CD14-positive monocyte (primary cell): ENCODE data around the gene SPCS3. TPM values are rescaled to one million over a fixed set of nuclear protein-coding genes. Genes with fewer than 3 reads are reported as not detected.

Source experiments
- DNase-seq, 3 donors: peaks; one replicate each; pipeline ENCODE4 v3.0.0-alpha.2; 2011 to 2022
- H2AFZ ChIP-seq: 2 replicates; pipeline ENCODE4 v1.6.0; 2012; ENCODE audit warnings: mild to moderate bottlenecking, low read depth, low read length, inconsistent platforms; ENCODE audit not compliant: insufficient read depth, poor library complexity, severe bottlenecking
- H3K27ac ChIP-seq, 2 donors: 1 replicate in 1 of 2; 2 replicates in 1 of 2; pipeline ENCODE4 v1.5.1; 2012 to 2013; ENCODE audit warnings: low read length in 2 of 2, control low read depth in 1 of 2, inconsistent platforms in 1 of 2, low read depth in 1 of 2, mild to moderate bottlenecking in 1 of 2
- H3K27me3 ChIP-seq, 2 donors: one replicate each; pipeline versions ENCODE4 v1.6.0 to v1.6.1; 2011 to 2013; ENCODE audit warnings: low read length in 2 of 2; ENCODE audit not compliant: control insufficient read depth in 2 of 2, insufficient read depth in 2 of 2
- H3K36me3 ChIP-seq, 2 donors: replicated peaks in 1 of 2; 1 replicate in 1 of 2; 2 replicates in 1 of 2; pipeline versions ENCODE4 v1.5.1 to v1.6.1; 2012 to 2013; ENCODE audit warnings: low read length in 2 of 2, control low read depth in 1 of 2, inconsistent platforms in 1 of 2, mild to moderate bottlenecking in 1 of 2; ENCODE audit not compliant: insufficient read depth in 2 of 2, control insufficient read depth in 1 of 2
- H3K4me1 ChIP-seq, 2 donors: 1 replicate in 1 of 2; 2 replicates in 1 of 2; pipeline versions ENCODE4 v1.5.1 to v1.6.1; 2012 to 2013; ENCODE audit warnings: low read length in 2 of 2, control low read depth in 1 of 2, inconsistent platforms in 1 of 2, mild to moderate bottlenecking in 1 of 2, moderate library complexity in 1 of 2; ENCODE audit not compliant: insufficient read depth in 2 of 2, control insufficient read depth in 1 of 2
- H3K4me2 ChIP-seq: replicated peaks from 2 replicates; pipeline ENCODE3; 2012; ENCODE audit warnings: low read length, moderate library complexity, mild to moderate bottlenecking; ENCODE audit not compliant: poor library complexity, severe bottlenecking; ENCODE audit errors: extremely low read depth
- H3K4me3 ChIP-seq, 3 experiments: fragments of 200-600 bp in 1 of 3; sonication (generic) in 1 of 3; replicated peaks in 1 of 3; 1 replicate in 2 of 3; 2 replicates in 1 of 3; pipeline ENCODE4 v1.5.1; 2011 to 2013; ENCODE audit warnings: low read length in 3 of 3, mild to moderate bottlenecking in 3 of 3, control low read depth in 2 of 3, low read depth in 2 of 3, inconsistent platforms in 1 of 3, moderate library complexity in 1 of 3
- H3K79me2 ChIP-seq: 2 replicates; pipeline ENCODE4 v1.6.0; 2012; ENCODE audit warnings: mild to moderate bottlenecking, control low read depth, inconsistent platforms, low read length, moderate library complexity; ENCODE audit not compliant: insufficient read depth
- H3K9ac ChIP-seq: 2 replicates; pipeline ENCODE4 v1.6.0; 2017; ENCODE audit warnings: low read length, mild to moderate bottlenecking; ENCODE audit not compliant: insufficient read depth, poor library complexity, severe bottlenecking
- H3K9me3 ChIP-seq, 2 donors: replicated peaks in 1 of 2; 1 replicate in 1 of 2; 2 replicates in 1 of 2; pipeline versions ENCODE4 v1.5.1 to v1.6.1; 2012 to 2013; ENCODE audit warnings: low read length in 2 of 2, control low read depth in 1 of 2; ENCODE audit not compliant: control insufficient read depth in 1 of 2, insufficient read depth in 1 of 2
- H4K20me1 ChIP-seq: 2 replicates; pipeline ENCODE4 v1.6.0; 2012; ENCODE audit warnings: mild to moderate bottlenecking, low read length, control low read depth, moderate library complexity; ENCODE audit not compliant: insufficient read depth
- H3K27ac Mint-ChIP-seq, 7 donors: one replicate each; pipeline ENCODE4 v1.8.0; 2020; ENCODE audit warnings: mild to moderate bottlenecking in 7 of 7, mixed read lengths in 7 of 7, moderate library complexity in 6 of 7, inconsistent platforms in 2 of 7
- H3K27me3 Mint-ChIP-seq, 3 donors: one replicate each; pipeline ENCODE4 v1.8.0; 2021 to 2022; ENCODE audit warnings: low read depth in 3 of 3, mild to moderate bottlenecking in 3 of 3, mixed read lengths in 3 of 3, moderate library complexity in 3 of 3, inconsistent platforms in 1 of 3
- H3K36me3 Mint-ChIP-seq, 2 donors: one replicate each; pipeline ENCODE4 v1.8.0; 2020; ENCODE audit warnings: mixed read lengths in 2 of 2, inconsistent platforms in 1 of 2, mild to moderate bottlenecking in 1 of 2
- H3K4me1 Mint-ChIP-seq: one replicate; pipeline ENCODE4 v1.8.0; 2020; ENCODE audit warnings: mild to moderate bottlenecking, mixed read lengths
- H3K4me3 Mint-ChIP-seq, 2 donors: one replicate each; pipeline ENCODE4 v1.8.0; 2020; ENCODE audit warnings: mild to moderate bottlenecking in 2 of 2, mixed read lengths in 2 of 2, moderate library complexity in 1 of 2
- H3K9me3 Mint-ChIP-seq, 7 donors: one replicate each; pipeline ENCODE4 v1.8.0; 2020 to 2022; ENCODE audit warnings: mixed read lengths in 7 of 7, mild to moderate bottlenecking in 6 of 7, moderate library complexity in 6 of 7, inconsistent platforms in 2 of 7
- CTCF ChIP-seq: fragments of 200-600 bp; IDR thresholded peaks from one replicate; pipeline ENCODE4 v1.8.0; 2022; ENCODE audit warnings: antibody characterized with exemption, mild to moderate bottlenecking
- WGBS: methylation state at CpG from one replicate; pipeline ENCODE4 v1.1.5; 2013; ENCODE audit warnings: missing lambda C conversion rate; ENCODE audit not compliant: insufficient coverage; 5-methylcytosine and 5-hydroxymethylcytosine counted together
- intact Hi-C, 2 donors: fragments of 100-400 bp; cut with micrococcal nuclease; formaldehyde crosslinking; loops; one replicate each; pipeline versions ENCODE4 v1.15.0 to v1.15.1; 2023
- polyA plus RNA-seq, 3 donors: library from polyadenylated mRNA; depleted of rRNA in 1 of 3; unstranded in 2 of 3; stranded (reverse) in 1 of 3; fragments of 300-500 nt in 2 of 3; fragments of >200 nt in 1 of 3; fragmentation: Illumina TruSeq in 2 of 3; gene quantifications; 1 replicate in 2 of 3; 2 replicates in 1 of 3; pipeline ENCODE4 v1.2.3, GENCODE V29; 2012 to 2021

Gene SPCS3
- polyA plus RNA-seq, 3 donors = 50.4 to 112 (median 107) TPM

- Histone ChIP-seq H3K4me1 (no peaks in the 10 kb centered on the region), H3K79me2 (no peaks in the 10 kb centered on the region), H3K36me3 (no peaks in the 10 kb centered on the region), H3K9ac (no peak overlapping the region), H3K4me3 (no peak overlapping the region), H3K4me2 (no peak overlapping the region), H2AFZ (no peak overlapping the region), H3K27ac (no peak overlapping the region), H3K9me3 (no peaks in the 10 kb centered on the region), H3K27me3 (no peaks in the 10 kb centered on the region), H4K20me1 (no peaks in the 10 kb centered on the region)
- no peak for TF ChIP-seq CTCF
- WGBS = 80% methylated on average over 3 of the region's 3 CpGs
- Mint-ChIP-seq H3K27ac (no peak overlapping the region), H3K4me1 (no peaks in the 10 kb centered on the region), H3K4me3 (no peak overlapping the region), H3K36me3 (no peaks in the 10 kb centered on the region), H3K9me3 (peaks cover 0 to 7% (median 0%) of the 10 kb centered on the region in 7 donors), H3K27me3 (peaks cover 0 to 5% (median 2%) of the 10 kb centered on the region in 3 donors)
- no peak for DNase-seq
- intact Hi-C loops = no loop called here
Measured at GRCh38 chr4:176286728-176287127, 33.0 kb upstream of the SPCS3 start.

GRCh38 chr4:176287546-176287945 lies 32.2 kb upstream of the SPCS3 start:
- no peak overlapping the region for H3K27ac Mint-ChIP-seq
- peaks cover 0 to 5% (median 0%) of the 10 kb centered on the region in 7 donors for H3K9me3 Mint-ChIP-seq
- Histone ChIP-seq H3K9me3 (no peaks in the 10 kb centered on the region), H4K20me1 (no peaks in the 10 kb centered on the region), H3K27me3 (no peaks in the 10 kb centered on the region), H3K79me2 (no peaks in the 10 kb centered on the region), H3K4me3 (no peak overlapping the region), H3K4me1 (no peaks in the 10 kb centered on the region), H2AFZ (no peak overlapping the region), H3K27ac (no peak overlapping the region), H3K9ac (no peak overlapping the region), H3K36me3 (no peaks in the 10 kb centered on the region), H3K4me2 (no peak overlapping the region)
- no peak overlapping the region for H3K4me3 Mint-ChIP-seq
- H3K36me3 Mint-ChIP-seq = no peaks in the 10 kb centered on the region
- intact Hi-C loops = no loop called here
- TF ChIP-seq CTCF = no peak
- H3K27me3 Mint-ChIP-seq = peaks cover 0 to 5% (median 2%) of the 10 kb centered on the region in 3 donors
- no peak for DNase-seq
- no peaks in the 10 kb centered on the region for H3K4me1 Mint-ChIP-seq
